Stimulated activated memory B cell treated with anti-CD40 and anti-IgM and Interleukin-4, amounts not matched to agents 10 μg/mL and 1 μg/mL and 100 μg/mL, for 72 hours (primary cell): ENCODE results near the gene UPF1.

Source experiments
- ATAC-seq: fragments of 150-1000 bp; cut with Tn5 transposase; 2 replicates; pipeline ENCODE4 v1.10.0; 2021
- H3K27ac Mint-ChIP-seq: one replicate; pipeline ENCODE4 v1.8.0; 2022; ENCODE audit warnings: mild to moderate bottlenecking, mixed read lengths
- H3K27me3 Mint-ChIP-seq: one replicate; pipeline ENCODE4 v1.8.0; 2022; ENCODE audit warnings: mixed read lengths
- H3K36me3 Mint-ChIP-seq: one replicate; pipeline ENCODE4 v1.8.0; 2022; ENCODE audit warnings: mixed read lengths
- H3K4me1 Mint-ChIP-seq: one replicate; pipeline ENCODE4 v1.8.0; 2022; ENCODE audit warnings: mixed read lengths
- H3K4me3 Mint-ChIP-seq: one replicate; pipeline ENCODE4 v1.8.0; 2022; ENCODE audit warnings: mild to moderate bottlenecking, moderate library complexity, mixed read lengths
- H3K9me3 Mint-ChIP-seq: one replicate; pipeline ENCODE4 v1.8.0; 2022; ENCODE audit warnings: mixed read lengths

UPF1 gene

GRCh38 chr19:18843960-18844359 is 12.2 kb downstream of the UPF1 start:
- no peak for ATAC-seq
- Mint-ChIP-seq H3K4me1 (peaks cover 97% of the 10 kb centered on the region), H3K27me3 (no peaks in the 10 kb centered on the region), H3K9me3 (no peaks in the 10 kb centered on the region), H3K36me3 (peaks cover 2% of the 10 kb centered on the region), H3K27ac (peak overlapping the region; percentile 4), H3K4me3 (no peak overlapping the region)

DNA sequence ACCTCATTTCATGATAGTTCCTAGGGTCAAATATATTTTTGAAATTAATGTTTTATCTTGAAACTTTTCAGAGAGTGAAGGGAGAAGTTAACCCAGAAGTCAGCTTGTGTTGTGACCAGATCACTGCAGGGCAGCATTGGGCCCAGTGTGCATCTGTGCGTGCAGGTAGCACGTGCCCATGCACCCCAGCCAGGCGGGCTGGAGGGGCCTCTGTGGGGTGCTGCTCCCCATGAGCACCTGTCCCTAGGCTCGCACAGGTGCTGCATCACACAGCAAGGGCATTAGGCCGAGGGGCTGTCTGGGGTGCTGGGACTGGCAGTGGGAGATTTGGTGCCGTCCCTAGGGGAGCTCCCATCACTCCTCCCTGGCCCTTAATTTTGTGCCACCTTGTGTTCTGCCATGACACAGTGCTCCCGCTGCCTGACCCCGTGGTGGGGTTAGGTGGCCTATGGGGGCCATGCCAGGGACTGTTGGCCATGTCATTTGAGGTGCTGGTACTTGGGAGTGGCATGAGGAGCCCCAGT is 13.1 kb downstream of the UPF1 start:
- H3K4me3 Mint-ChIP-seq: no peak overlapping the region
- no peak for ATAC-seq
- H3K36me3 Mint-ChIP-seq: no peaks in the 10 kb centered on the region
- peaks cover 97% of the 10 kb centered on the region for H3K4me1 Mint-ChIP-seq
- no peak overlapping the region for H3K27ac Mint-ChIP-seq
- no peaks in the 10 kb centered on the region for H3K9me3 Mint-ChIP-seq
- no peaks in the 10 kb centered on the region for H3K27me3 Mint-ChIP-seq

GRCh38 chr19:18845961-18846360 is 14.2 kb downstream of the UPF1 start:
- H3K36me3 Mint-ChIP-seq: peaks cover 10% of the 10 kb centered on the region
- no peak overlapping the region for H3K27ac Mint-ChIP-seq
- H3K4me3 Mint-ChIP-seq: no peak overlapping the region

DNA sequence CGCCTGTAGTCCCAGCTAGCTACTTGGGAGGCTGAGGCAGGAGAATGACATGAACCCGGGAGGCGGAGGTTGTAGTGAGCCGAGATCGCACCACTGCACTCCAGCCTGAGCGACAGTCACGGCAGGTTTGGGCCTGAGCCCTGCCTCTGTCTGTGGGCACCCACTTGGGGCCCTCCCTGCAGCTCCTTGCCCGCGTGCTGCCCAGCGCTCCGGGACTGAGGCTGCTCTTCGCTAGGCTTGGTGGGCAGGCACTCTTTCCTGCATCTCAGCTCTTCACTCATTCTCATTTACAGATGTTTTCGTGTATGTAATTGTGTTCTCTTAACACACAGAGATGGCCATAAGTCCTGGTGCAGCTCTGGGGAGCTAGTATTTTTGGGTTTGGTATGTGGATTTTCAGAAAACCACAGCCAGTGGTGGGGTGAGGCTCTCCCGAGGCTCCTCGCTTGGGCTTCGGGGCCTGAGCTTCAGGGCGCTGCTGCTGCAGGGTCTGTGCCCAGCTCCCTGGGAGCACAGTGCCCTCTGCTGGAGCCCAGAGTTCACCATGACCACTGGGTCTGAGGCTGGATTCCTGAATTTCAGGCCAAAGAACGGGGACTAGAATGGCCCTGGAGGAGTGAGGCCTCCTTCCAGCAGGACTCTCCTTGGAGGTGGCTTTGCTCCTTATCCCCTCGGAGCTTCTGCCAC is 15.2 kb downstream of the UPF1 start:
- Mint-ChIP-seq H3K4me3 (peak overlapping the region; percentile 17), H3K4me1 (peaks cover 89% of the 10 kb centered on the region), H3K27ac (peak overlapping the region; percentile 60), H3K36me3 (peaks cover 18% of the 10 kb centered on the region), H3K9me3 (no peaks in the 10 kb centered on the region), H3K27me3 (no peaks in the 10 kb centered on the region)
- ATAC-seq: peak; percentile 60

More at GRCh38 chr19:18845961-18846360, 14.2 kb downstream of the UPF1 start:
- no peak for ATAC-seq
- Mint-ChIP-seq H3K27me3 (no peaks in the 10 kb centered on the region), H3K9me3 (no peaks in the 10 kb centered on the region), H3K4me1 (peaks cover 97% of the 10 kb centered on the region)

DNA sequence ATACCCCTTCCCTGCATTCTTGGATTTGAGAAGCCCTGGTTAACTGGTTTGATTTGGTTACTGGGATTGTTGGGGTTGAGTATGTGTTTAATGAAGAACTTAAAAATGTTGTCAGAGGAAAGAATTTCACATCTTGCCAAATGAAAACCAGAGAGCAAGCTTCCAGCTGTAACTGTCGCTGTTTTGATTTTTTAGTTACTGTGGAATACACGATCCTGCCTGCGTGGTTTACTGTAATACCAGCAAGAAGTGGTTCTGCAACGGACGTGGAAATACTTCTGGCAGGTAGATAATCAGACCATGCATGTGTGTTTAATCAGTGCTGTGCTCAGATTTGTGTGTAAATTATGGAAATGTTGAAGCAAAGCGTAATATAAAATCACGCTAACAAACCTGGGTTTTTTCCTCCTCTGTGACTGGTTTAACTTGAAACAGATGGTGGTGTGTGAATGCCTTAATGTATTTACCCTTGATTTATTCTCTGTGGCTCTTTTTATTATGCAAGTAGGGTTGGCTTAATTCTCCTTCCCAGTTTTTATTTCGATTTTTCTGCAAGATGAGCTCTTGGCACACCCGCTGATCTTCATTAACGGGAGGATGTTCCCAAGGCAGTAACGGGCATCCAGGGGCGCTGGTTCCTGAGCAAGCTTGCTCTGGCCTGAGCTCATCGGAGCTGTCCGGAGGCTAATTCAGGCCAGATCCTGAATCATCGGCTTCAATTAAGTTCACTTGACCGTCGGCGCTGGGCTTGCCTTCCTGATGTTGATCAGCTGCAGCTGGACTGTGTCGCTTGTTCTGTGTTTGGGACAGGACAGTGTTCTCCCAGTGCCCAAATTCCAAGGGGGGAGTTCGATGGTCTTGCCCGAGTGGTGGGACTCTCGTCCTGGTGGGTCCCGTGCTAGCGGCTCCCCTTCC is 16.0 kb downstream of the UPF1 start:
- Mint-ChIP-seq H3K9me3 (no peaks in the 10 kb centered on the region), H3K4me1 (peaks cover 85% of the 10 kb centered on the region), H3K27me3 (no peaks in the 10 kb centered on the region), H3K27ac (peak overlapping the region; percentile 86), H3K4me3 (peak overlapping the region; percentile 17), H3K36me3 (peaks cover 23% of the 10 kb centered on the region)
- ATAC-seq: no peak

GRCh38 chr19:18848878-18849661 is 17.3 kb downstream of the UPF1 start:
- peaks cover 72% of the 10 kb centered on the region for H3K4me1 Mint-ChIP-seq
- H3K27me3 Mint-ChIP-seq: no peaks in the 10 kb centered on the region
- H3K9me3 Mint-ChIP-seq: no peaks in the 10 kb centered on the region
- peak; percentile 82 for ATAC-seq
- H3K27ac Mint-ChIP-seq: peak overlapping the region; percentile 86
- H3K36me3 Mint-ChIP-seq: peaks cover 36% of the 10 kb centered on the region
- H3K4me3 Mint-ChIP-seq: peak overlapping the region; percentile 72

- H3K4me1 Mint-ChIP-seq: peaks cover 64% of the 10 kb centered on the region
- H3K27ac Mint-ChIP-seq: peak overlapping the region; percentile 86
- no peaks in the 10 kb centered on the region for H3K9me3 Mint-ChIP-seq
- no peaks in the 10 kb centered on the region for H3K27me3 Mint-ChIP-seq
- peak overlapping the region; percentile 72 for H3K4me3 Mint-ChIP-seq
- H3K36me3 Mint-ChIP-seq: peaks cover 44% of the 10 kb centered on the region
- ATAC-seq: peak; percentile 75
Measured at GRCh38 chr19:18849838-18850400, 18.2 kb downstream of the UPF1 start.

DNA sequence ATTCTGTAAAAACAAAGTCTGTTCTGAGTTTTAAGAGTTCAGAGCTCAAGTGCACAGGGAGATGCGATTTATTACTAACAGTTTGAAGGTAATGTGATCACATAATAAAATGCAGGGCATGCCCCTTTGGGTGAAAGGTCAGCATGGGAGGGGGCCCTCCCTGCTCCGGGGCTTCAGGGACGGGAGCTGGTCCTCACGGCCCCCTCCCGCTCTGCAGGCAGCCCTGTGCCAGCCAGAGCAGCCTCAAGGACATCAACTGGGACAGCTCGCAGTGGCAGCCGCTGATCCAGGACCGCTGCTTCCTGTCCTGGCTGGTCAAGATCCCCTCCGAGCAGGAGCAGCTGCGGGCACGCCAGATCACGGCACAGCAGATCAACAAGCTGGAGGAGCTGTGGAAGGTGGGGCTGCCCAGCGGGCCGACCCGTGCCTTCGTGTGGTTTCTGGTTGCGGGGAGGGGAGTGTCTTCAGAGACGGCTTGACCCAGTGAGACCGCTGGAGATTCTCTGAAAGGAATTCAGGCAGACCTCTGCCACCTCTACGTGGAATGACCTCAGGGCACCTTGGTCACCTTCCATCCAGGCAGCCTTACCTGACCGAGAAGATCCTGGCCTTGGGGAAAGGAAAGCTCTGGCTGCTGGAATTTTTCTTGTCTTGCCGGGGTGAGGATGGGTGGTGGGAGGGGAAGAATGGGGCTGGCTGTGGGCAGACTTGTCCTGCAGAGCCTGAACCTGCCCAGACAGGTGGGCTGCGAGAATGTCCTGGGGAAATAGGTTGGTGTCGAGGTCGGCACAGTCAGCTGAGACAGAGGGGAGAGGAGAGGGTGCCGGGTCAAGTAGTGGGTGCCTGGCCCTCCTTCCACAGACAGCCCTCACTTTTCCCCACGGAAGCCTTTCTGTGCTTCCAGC is 19.0 kb downstream of the UPF1 start:
- Mint-ChIP-seq H3K27ac (peak overlapping the region; percentile 86), H3K36me3 (peaks cover 51% of the 10 kb centered on the region), H3K9me3 (no peaks in the 10 kb centered on the region), H3K4me3 (peak overlapping the region; percentile 72), H3K27me3 (no peaks in the 10 kb centered on the region), H3K4me1 (peaks cover 56% of the 10 kb centered on the region)
- no peak for ATAC-seq

DNA sequence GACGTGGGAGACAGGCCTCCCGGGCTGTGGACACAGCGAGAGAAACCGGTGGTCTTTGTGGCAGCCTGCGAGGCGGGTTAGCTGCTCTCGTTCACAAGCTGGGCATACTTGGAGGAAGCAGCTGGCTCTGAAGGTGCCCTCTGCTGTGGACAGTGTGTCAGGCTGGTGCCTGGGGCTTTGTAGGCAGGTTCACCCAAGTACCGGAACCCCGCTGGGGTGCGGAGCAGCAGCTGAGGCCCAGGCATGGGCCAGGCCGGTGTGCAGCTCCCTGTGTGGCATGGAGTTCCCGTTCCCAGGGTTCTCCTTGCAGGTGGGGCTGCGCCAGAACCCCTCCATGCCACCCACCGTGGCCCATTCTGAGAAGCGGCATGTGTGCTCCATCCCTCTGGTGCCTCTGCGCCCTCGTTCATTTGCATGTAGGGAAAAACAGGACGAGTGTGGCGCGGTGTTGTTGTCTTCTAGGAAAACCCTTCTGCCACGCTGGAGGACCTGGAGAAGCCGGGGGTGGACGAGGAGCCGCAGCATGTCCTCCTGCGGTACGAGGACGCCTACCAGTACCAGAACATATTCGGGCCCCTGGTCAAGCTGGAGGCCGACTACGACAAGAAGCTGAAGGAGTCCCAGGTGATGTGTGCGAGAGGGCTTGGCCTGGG is 20.0 kb downstream of the UPF1 start:
- no peak overlapping the region for H3K4me3 Mint-ChIP-seq
- peaks cover 58% of the 10 kb centered on the region for H3K36me3 Mint-ChIP-seq
- ATAC-seq: no peak
- H3K4me1 Mint-ChIP-seq: peaks cover 45% of the 10 kb centered on the region
- H3K27me3 Mint-ChIP-seq: no peaks in the 10 kb centered on the region
- no peak overlapping the region for H3K27ac Mint-ChIP-seq
- no peaks in the 10 kb centered on the region for H3K9me3 Mint-ChIP-seq

- Mint-ChIP-seq H3K9me3 (no peaks in the 10 kb centered on the region), H3K27ac (peak overlapping the region; percentile 63), H3K36me3 (peaks cover 65% of the 10 kb centered on the region), H3K4me3 (no peak overlapping the region), H3K27me3 (no peaks in the 10 kb centered on the region), H3K4me1 (peaks cover 36% of the 10 kb centered on the region)
- no peak for ATAC-seq
Measured at GRCh38 chr19:18852648-18853047, 20.9 kb downstream of the UPF1 start.

DNA sequence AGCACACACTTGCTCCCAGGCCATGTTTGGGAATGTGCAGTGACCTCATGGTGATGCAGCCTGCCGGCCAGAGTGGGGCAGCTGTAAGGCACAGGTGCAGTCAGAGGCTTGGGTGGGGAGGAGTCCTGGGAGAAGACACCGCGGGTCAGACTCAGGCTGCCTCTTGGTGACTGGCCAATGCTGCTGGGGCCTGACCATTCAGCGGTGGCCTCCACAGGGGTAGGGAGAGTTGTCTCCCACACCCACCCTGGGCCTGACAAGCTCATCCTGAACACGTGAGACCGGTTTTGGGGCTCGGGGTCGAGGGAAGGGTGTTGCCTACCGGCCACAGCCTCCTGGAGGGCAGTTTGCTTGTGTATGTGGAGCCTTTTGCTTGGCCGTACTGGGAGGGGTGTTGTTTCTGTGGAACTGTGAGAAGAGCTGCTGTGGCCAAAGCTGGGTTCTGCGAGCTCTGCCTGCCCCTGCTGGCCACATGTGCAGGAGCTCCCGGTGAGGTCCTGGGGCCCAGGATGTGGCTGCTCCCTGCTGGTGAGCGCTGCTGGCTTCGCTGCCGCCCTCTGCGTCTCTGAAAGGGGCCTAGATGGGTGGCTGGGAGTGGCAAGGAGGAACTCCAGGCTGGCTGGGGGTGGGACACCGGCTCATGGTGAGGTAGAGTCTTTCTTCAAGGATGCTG is 22.1 kb downstream of the UPF1 start:
- no peak overlapping the region for H3K4me3 Mint-ChIP-seq
- H3K27me3 Mint-ChIP-seq: no peaks in the 10 kb centered on the region
- no peak for ATAC-seq
- H3K36me3 Mint-ChIP-seq: peaks cover 74% of the 10 kb centered on the region
- no peaks in the 10 kb centered on the region for H3K9me3 Mint-ChIP-seq
- H3K4me1 Mint-ChIP-seq: peaks cover 24% of the 10 kb centered on the region
- no peak overlapping the region for H3K27ac Mint-ChIP-seq

GRCh38 chr19:18854982-18855381 is 23.2 kb downstream of the UPF1 start:
- no peak overlapping the region for H3K27ac Mint-ChIP-seq
- no peaks in the 10 kb centered on the region for H3K9me3 Mint-ChIP-seq
- H3K36me3 Mint-ChIP-seq: peaks cover 74% of the 10 kb centered on the region
- no peak for ATAC-seq
- no peaks in the 10 kb centered on the region for H3K27me3 Mint-ChIP-seq
- peaks cover 13% of the 10 kb centered on the region for H3K4me1 Mint-ChIP-seq
- no peak overlapping the region for H3K4me3 Mint-ChIP-seq
